Measurements from ENCODE around the gene CXCR1.
A peak's percentile ranks its signal among the peaks of the same experiment; 100 is the strongest.

Gene CXCR1

GRCh38 chr2:218166791-218167190 lies at the start of gene CXCR1:
Gene CXCR1, minus strand, starts transcription at chr2:218166962. Its CDS starts 1,751 bp downstream, at chr2:218165211.
- H3K36me3 ChIP-seq (ENCODE audit: control insufficient read depth, insufficient read depth, low read length): no peaks in the 10 kb centered on the region
- H3K4me1 ChIP-seq (ENCODE audit: control insufficient read depth, insufficient read depth, low read length): peaks cover 3% of the 10 kb centered on the region; the same call in 1 of the 2 replicates
- no peaks in the 10 kb centered on the region for H3K27me3 ChIP-seq (ENCODE audit: control insufficient read depth, insufficient read depth, low read length)
- H3K4me3 ChIP-seq (ENCODE audit: low read depth, low read length): no peak within 1 kb of the TSS
- H3K9me3 ChIP-seq (ENCODE audit: control insufficient read depth, insufficient read depth, low read length): no peaks in the 10 kb centered on the region
- no peak within 1 kb of the TSS for H3K9ac ChIP-seq (ENCODE audit: low read depth, low read length)
- no peak within 1 kb of the TSS for H3K27ac ChIP-seq (ENCODE audit: low read depth, low read length)

- Histone ChIP-seq H3K4me3 (ENCODE audit: low read depth, low read length) (peak overlapping the region; percentile 94), H3K27me3 (ENCODE audit: control insufficient read depth, insufficient read depth, low read length) (no peaks in the 10 kb centered on the region), H3K27ac (ENCODE audit: low read depth, low read length) (peak overlapping the region; percentile 87), H3K9ac (ENCODE audit: low read depth, low read length) (no peak overlapping the region), H3K4me1 (ENCODE audit: control insufficient read depth, insufficient read depth, low read length) (peaks cover 16% of the 10 kb centered on the region), H3K9me3 (ENCODE audit: control insufficient read depth, insufficient read depth, low read length) (no peaks in the 10 kb centered on the region), H3K36me3 (ENCODE audit: control insufficient read depth, insufficient read depth, low read length) (peaks cover 9% of the 10 kb centered on the region)
Observed at GRCh38 chr2:218216336-218216673, 49.5 kb upstream of the CXCR1 start.

- Histone ChIP-seq H3K36me3 (ENCODE audit: control insufficient read depth, insufficient read depth, low read length) (no peaks in the 10 kb centered on the region), H3K9me3 (ENCODE audit: control insufficient read depth, insufficient read depth, low read length) (0 out of 2 replicates have a peak, but pooled peaks cover 4% of the 10 kb centered on the region), H3K27ac (ENCODE audit: low read depth, low read length) (no peak overlapping the region)
Observed at GRCh38 chr2:218214116-218214515, 47.4 kb upstream of the CXCR1 start.

GRCh38 chr2:218209078-218209477 lies 42.3 kb upstream of the CXCR1 start:
- Histone ChIP-seq H3K4me3 (ENCODE audit: low read depth, low read length) (no peak overlapping the region), H3K9me3 (ENCODE audit: control insufficient read depth, insufficient read depth, low read length) (0 out of 2 replicates have a peak, but pooled peaks cover 4% of the 10 kb centered on the region), H3K27ac (ENCODE audit: low read depth, low read length) (no peak overlapping the region), H3K9ac (ENCODE audit: low read depth, low read length) (no peak overlapping the region), H3K27me3 (ENCODE audit: control insufficient read depth, insufficient read depth, low read length) (no peaks in the 10 kb centered on the region), H3K36me3 (ENCODE audit: control insufficient read depth, insufficient read depth, low read length) (no peaks in the 10 kb centered on the region), H3K4me1 (ENCODE audit: control insufficient read depth, insufficient read depth, low read length) (no peaks in the 10 kb centered on the region)

More at GRCh38 chr2:218214116-218214515, 47.4 kb upstream of the CXCR1 start:
- Histone ChIP-seq H3K4me1 (ENCODE audit: control insufficient read depth, insufficient read depth, low read length) (peaks cover 8% of the 10 kb centered on the region), H3K9ac (ENCODE audit: low read depth, low read length) (no peak overlapping the region), H3K27me3 (ENCODE audit: control insufficient read depth, insufficient read depth, low read length) (no peaks in the 10 kb centered on the region), H3K4me3 (ENCODE audit: low read depth, low read length) (no peak overlapping the region)

GRCh38 chr2:218202266-218202665 lies 35.5 kb upstream of the CXCR1 start:
- peaks cover 5% of the 10 kb centered on the region; the same call in 1 of the 2 replicates for H3K27me3 ChIP-seq (ENCODE audit: control insufficient read depth, insufficient read depth, low read length)
- H3K4me3 ChIP-seq (ENCODE audit: low read depth, low read length): no peak overlapping the region
- H3K27ac ChIP-seq (ENCODE audit: low read depth, low read length): no peak overlapping the region
- H3K9me3 ChIP-seq (ENCODE audit: control insufficient read depth, insufficient read depth, low read length): no peaks in the 10 kb centered on the region
- no peaks in the 10 kb centered on the region for H3K36me3 ChIP-seq (ENCODE audit: control insufficient read depth, insufficient read depth, low read length)
- no peaks in the 10 kb centered on the region for H3K4me1 ChIP-seq (ENCODE audit: control insufficient read depth, insufficient read depth, low read length)
- no peak overlapping the region for H3K9ac ChIP-seq (ENCODE audit: low read depth, low read length)

- peaks cover 3% of the 10 kb centered on the region; the same call in 1 of the 2 replicates for H3K4me1 ChIP-seq (ENCODE audit: control insufficient read depth, insufficient read depth, low read length)
- H3K27ac ChIP-seq (ENCODE audit: low read depth, low read length): no peak overlapping the region
- no peak overlapping the region for H3K4me3 ChIP-seq (ENCODE audit: low read depth, low read length)
- peaks cover 5% of the 10 kb centered on the region; the same call in 1 of the 2 replicates for H3K27me3 ChIP-seq (ENCODE audit: control insufficient read depth, insufficient read depth, low read length)
- H3K9me3 ChIP-seq (ENCODE audit: control insufficient read depth, insufficient read depth, low read length): no peaks in the 10 kb centered on the region
- H3K9ac ChIP-seq (ENCODE audit: low read depth, low read length): no peak overlapping the region
- no peaks in the 10 kb centered on the region for H3K36me3 ChIP-seq (ENCODE audit: control insufficient read depth, insufficient read depth, low read length)
Observed at GRCh38 chr2:218196974-218197373, 30.2 kb upstream of the CXCR1 start.

- H3K36me3 ChIP-seq (ENCODE audit: control insufficient read depth, insufficient read depth, low read length): no peaks in the 10 kb centered on the region
- no peak overlapping the region for H3K27ac ChIP-seq (ENCODE audit: low read depth, low read length)
- H3K4me1 ChIP-seq (ENCODE audit: control insufficient read depth, insufficient read depth, low read length): peaks cover 3% of the 10 kb centered on the region; the same call in 1 of the 2 replicates
- no peak overlapping the region for H3K4me3 ChIP-seq (ENCODE audit: low read depth, low read length)
- no peaks in the 10 kb centered on the region for H3K9me3 ChIP-seq (ENCODE audit: control insufficient read depth, insufficient read depth, low read length)
- peaks cover 5% of the 10 kb centered on the region; the same call in 1 of the 2 replicates for H3K27me3 ChIP-seq (ENCODE audit: control insufficient read depth, insufficient read depth, low read length)
- no peak overlapping the region for H3K9ac ChIP-seq (ENCODE audit: low read depth, low read length)
Observed at GRCh38 chr2:218194880-218195279, 28.1 kb upstream of the CXCR1 start.

- Histone ChIP-seq H3K4me3 (ENCODE audit: low read depth, low read length) (no peak overlapping the region), H3K27me3 (ENCODE audit: control insufficient read depth, insufficient read depth, low read length) (no peaks in the 10 kb centered on the region), H3K9ac (ENCODE audit: low read depth, low read length) (no peak overlapping the region), H3K4me1 (ENCODE audit: control insufficient read depth, insufficient read depth, low read length) (peaks cover 3% of the 10 kb centered on the region; the same call in 1 of the 2 replicates), H3K36me3 (ENCODE audit: control insufficient read depth, insufficient read depth, low read length) (no peaks in the 10 kb centered on the region), H3K27ac (ENCODE audit: low read depth, low read length) (no peak overlapping the region), H3K9me3 (ENCODE audit: control insufficient read depth, insufficient read depth, low read length) (no peaks in the 10 kb centered on the region)
Observed at GRCh38 chr2:218193701-218194100, 26.9 kb upstream of the CXCR1 start.

- Histone ChIP-seq H3K4me1 (ENCODE audit: control insufficient read depth, insufficient read depth, low read length) (peaks cover 3% of the 10 kb centered on the region; the same call in 1 of the 2 replicates), H3K9ac (ENCODE audit: low read depth, low read length) (no peak overlapping the region), H3K36me3 (ENCODE audit: control insufficient read depth, insufficient read depth, low read length) (no peaks in the 10 kb centered on the region), H3K27me3 (ENCODE audit: control insufficient read depth, insufficient read depth, low read length) (no peaks in the 10 kb centered on the region), H3K9me3 (ENCODE audit: control insufficient read depth, insufficient read depth, low read length) (no peaks in the 10 kb centered on the region), H3K27ac (ENCODE audit: low read depth, low read length) (no peak overlapping the region), H3K4me3 (ENCODE audit: low read depth, low read length) (no peak overlapping the region)
Observed at GRCh38 chr2:218192902-218193430, 26.2 kb upstream of the CXCR1 start.

- Histone ChIP-seq H3K4me3 (ENCODE audit: low read depth, low read length) (no peak overlapping the region), H3K9ac (ENCODE audit: low read depth, low read length) (no peak overlapping the region), H3K27me3 (ENCODE audit: control insufficient read depth, insufficient read depth, low read length) (no peaks in the 10 kb centered on the region), H3K36me3 (ENCODE audit: control insufficient read depth, insufficient read depth, low read length) (no peaks in the 10 kb centered on the region), H3K4me1 (ENCODE audit: control insufficient read depth, insufficient read depth, low read length) (peaks cover 3% of the 10 kb centered on the region; the same call in 1 of the 2 replicates), H3K9me3 (ENCODE audit: control insufficient read depth, insufficient read depth, low read length) (no peaks in the 10 kb centered on the region), H3K27ac (ENCODE audit: low read depth, low read length) (no peak overlapping the region)
Observed at GRCh38 chr2:218188528-218188927, 21.8 kb upstream of the CXCR1 start.

GRCh38 chr2:218187296-218188015 lies 20.7 kb upstream of the CXCR1 start:
- Histone ChIP-seq H3K4me1 (ENCODE audit: control insufficient read depth, insufficient read depth, low read length) (peaks cover under 1% of the 10 kb centered on the region; the same call in 1 of the 2 replicates), H3K36me3 (ENCODE audit: control insufficient read depth, insufficient read depth, low read length) (no peaks in the 10 kb centered on the region), H3K27ac (ENCODE audit: low read depth, low read length) (no peak overlapping the region), H3K9me3 (ENCODE audit: control insufficient read depth, insufficient read depth, low read length) (no peaks in the 10 kb centered on the region), H3K27me3 (ENCODE audit: control insufficient read depth, insufficient read depth, low read length) (no peaks in the 10 kb centered on the region), H3K4me3 (ENCODE audit: low read depth, low read length) (no peak overlapping the region), H3K9ac (ENCODE audit: low read depth, low read length) (no peak overlapping the region)
